Mesenchymal stem cell (in vitro differentiated cells and primary cell): Measurements from ENCODE around the gene HERPUD1.
A peak's percentile ranks its signal among the peaks of the same experiment; 100 is the strongest.

ENCODE experiments used
- DNase-seq: peaks from one replicate; pipeline ENCODE4 v3.0.0-alpha.2; 2013
- H2AFZ ChIP-seq: one replicate; pipeline ENCODE4 v1.6.1; 2013; ENCODE audit warnings: low read depth, mild to moderate bottlenecking, control low read depth, inconsistent platforms, low read length, moderate library complexity
- H2AK5ac ChIP-seq: 2 replicates; pipeline ENCODE4 v1.6.1; 2013; ENCODE audit warnings: low read length, moderate library complexity, mild to moderate bottlenecking, inconsistent platforms; ENCODE audit not compliant: severe bottlenecking
- H2BK120ac ChIP-seq: one replicate; pipeline ENCODE4 v1.6.1; 2013; ENCODE audit warnings: low read depth, mild to moderate bottlenecking, inconsistent platforms, low read length, moderate library complexity
- H2BK12ac ChIP-seq, 2 experiments: one replicate each; pipeline ENCODE4 v1.6.1; 2013; ENCODE audit warnings: inconsistent platforms in 2 of 2, low read length in 2 of 2, mild to moderate bottlenecking in 2 of 2, moderate library complexity in 2 of 2, control low read depth in 1 of 2
- H2BK15ac ChIP-seq: one replicate; pipeline ENCODE4 v1.6.1; 2013; ENCODE audit warnings: mild to moderate bottlenecking, low read depth, inconsistent platforms; ENCODE audit not compliant: poor library complexity, severe bottlenecking
- H2BK5ac ChIP-seq: 2 replicates; pipeline ENCODE4 v1.6.1; 2013; ENCODE audit warnings: low read depth, mild to moderate bottlenecking, low read length, control low read depth, inconsistent platforms; ENCODE audit not compliant: poor library complexity, severe bottlenecking
- H3K14ac ChIP-seq, 2 experiments: one replicate each; pipeline ENCODE4 v1.6.1; 2013; ENCODE audit warnings: inconsistent platforms in 2 of 2, low read length in 2 of 2, control low read depth in 1 of 2, mild to moderate bottlenecking in 1 of 2, moderate library complexity in 1 of 2
- H3K18ac ChIP-seq, 2 experiments: one replicate each; pipeline ENCODE4 v1.6.1; 2013; ENCODE audit warnings: inconsistent platforms in 2 of 2, low read length in 2 of 2, control low read depth in 1 of 2, low read depth in 1 of 2, mild to moderate bottlenecking in 1 of 2
- H3K23ac ChIP-seq, 2 experiments: one replicate each; pipeline ENCODE4 v1.6.1; 2013; ENCODE audit warnings: inconsistent platforms in 2 of 2, low read length in 2 of 2, mild to moderate bottlenecking in 2 of 2, moderate library complexity in 2 of 2, control low read depth in 1 of 2
- H3K27ac ChIP-seq: 2 replicates; pipeline ENCODE4 v1.5.1; 2013; ENCODE audit warnings: mild to moderate bottlenecking, moderate library complexity, low read length, control low read depth, inconsistent platforms; ENCODE audit not compliant: poor library complexity, severe bottlenecking
- H3K27me3 ChIP-seq, 2 experiments: 2 replicates each; pipeline versions ENCODE4 v1.6.1 to v1.7.0; 2013; ENCODE audit warnings: low read length in 2 of 2, mild to moderate bottlenecking in 2 of 2, moderate library complexity in 2 of 2, control low read depth in 1 of 2, inconsistent platforms in 1 of 2; ENCODE audit not compliant: control insufficient read depth in 1 of 2, insufficient read depth in 1 of 2
- H3K36me3 ChIP-seq, 2 experiments: 2 replicates each; pipeline versions ENCODE4 v1.6.1 to v1.7.0; 2013; ENCODE audit warnings: low read length in 2 of 2, control low read depth in 1 of 2, inconsistent platforms in 1 of 2, low read depth in 1 of 2, mild to moderate bottlenecking in 1 of 2; ENCODE audit not compliant: insufficient read depth in 2 of 2, control insufficient read depth in 1 of 2
- H3K4ac ChIP-seq, 2 experiments: one replicate each; pipeline ENCODE4 v1.6.1; 2013; ENCODE audit warnings: inconsistent platforms in 2 of 2, low read length in 2 of 2, mild to moderate bottlenecking in 2 of 2, moderate library complexity in 2 of 2, control low read depth in 1 of 2, low read depth in 1 of 2
- H3K4me1 ChIP-seq: 2 replicates; pipeline ENCODE4 v1.6.1; 2013; ENCODE audit warnings: low read depth, low read length, control low read depth; ENCODE audit not compliant: control insufficient read depth, insufficient read depth
- H3K4me2 ChIP-seq: 2 replicates; pipeline ENCODE4 v1.6.1; 2013; ENCODE audit warnings: low read length, mild to moderate bottlenecking, inconsistent platforms; ENCODE audit not compliant: poor library complexity, severe bottlenecking
- H3K4me3 ChIP-seq, 2 experiments: 2 replicates each; pipeline versions ENCODE4 v1.5.1 to v1.7.0; 2013; ENCODE audit warnings: low read length in 2 of 2, mild to moderate bottlenecking in 2 of 2, control low read depth in 1 of 2, low read depth in 1 of 2; ENCODE audit not compliant: insufficient read depth in 1 of 2
- H3K79me1 ChIP-seq: replicated peaks from 2 replicates; pipeline ENCODE4 v1.6.1; 2013; ENCODE audit warnings: mild to moderate bottlenecking, control low read depth, low read length, inconsistent platforms; ENCODE audit not compliant: poor library complexity, severe bottlenecking
- H3K9ac ChIP-seq: 2 replicates; pipeline ENCODE4 v1.7.0; 2013; ENCODE audit warnings: mild to moderate bottlenecking, low read length, moderate library complexity
- H3K9me3 ChIP-seq: 2 replicates; pipeline ENCODE4 v1.7.0; 2013; ENCODE audit warnings: mild to moderate bottlenecking, low read length; ENCODE audit not compliant: control insufficient read depth
- H4K8ac ChIP-seq: one replicate; pipeline ENCODE4 v1.6.1; 2013; ENCODE audit warnings: inconsistent platforms, mild to moderate bottlenecking, low read length, moderate library complexity
- H4K91ac ChIP-seq: one replicate; pipeline ENCODE4 v1.6.1; 2013; ENCODE audit warnings: mild to moderate bottlenecking, low read length, inconsistent platforms
- WGBS: methylation state at CpG from one replicate; pipeline ENCODE4 v1.1.7; 2013; ENCODE audit warnings: mixed read lengths; 5-methylcytosine and 5-hydroxymethylcytosine counted together

The HERPUD1 gene

DNA sequence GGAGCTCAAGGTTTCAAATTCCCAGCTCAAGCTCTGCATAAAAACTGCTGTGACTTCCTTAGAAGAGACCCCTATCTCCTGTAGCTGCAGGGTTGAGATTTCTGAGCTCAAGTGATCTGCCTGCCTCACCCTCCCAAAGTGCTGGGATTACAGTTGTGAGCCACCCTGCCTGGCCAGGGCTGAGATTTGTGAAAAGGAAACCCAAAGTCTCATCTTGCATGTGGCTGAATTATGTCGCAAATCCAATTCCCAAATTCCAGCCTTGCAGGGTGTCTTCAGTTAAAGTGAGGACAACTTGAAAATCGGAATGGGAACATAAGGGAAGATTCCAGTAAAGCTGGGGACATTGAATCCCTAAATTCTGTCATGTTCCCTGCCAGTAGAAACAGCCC is 15.7 kb downstream of the HERPUD1 start:
- H3K4me2 ChIP-seq = no peak overlapping the region
- no peak overlapping the region for H2BK15ac ChIP-seq
- no peak overlapping the region for H4K91ac ChIP-seq
- H3K4me1 ChIP-seq = peaks cover 13% of the 10 kb centered on the region
- no peak overlapping the region for H3K14ac ChIP-seq
- H2BK12ac ChIP-seq = no peak overlapping the region
- no peaks in the 10 kb centered on the region for H3K79me1 ChIP-seq
- 96% methylated on average over 2 of the region's 2 CpGs for WGBS
- peaks cover 16 to 42% of the 10 kb centered on the region in 2 experiments for H3K36me3 ChIP-seq
- no peak for DNase-seq
- no peaks in the 10 kb centered on the region for H3K27me3 ChIP-seq
- no peak overlapping the region for H2AK5ac ChIP-seq
- no peak overlapping the region for H3K27ac ChIP-seq
- no peak overlapping the region for H3K4me3 ChIP-seq
- H4K8ac ChIP-seq = no peak overlapping the region
- no peak overlapping the region for H3K18ac ChIP-seq
- H3K23ac ChIP-seq = no peak overlapping the region
- H3K9ac ChIP-seq = no peak overlapping the region
- H2BK5ac ChIP-seq = no peak overlapping the region
- H2BK120ac ChIP-seq = no peak overlapping the region
- H2AFZ ChIP-seq = no peak overlapping the region
- H3K9me3 ChIP-seq = no peaks in the 10 kb centered on the region
- H3K4ac ChIP-seq = no peak overlapping the region

DNA sequence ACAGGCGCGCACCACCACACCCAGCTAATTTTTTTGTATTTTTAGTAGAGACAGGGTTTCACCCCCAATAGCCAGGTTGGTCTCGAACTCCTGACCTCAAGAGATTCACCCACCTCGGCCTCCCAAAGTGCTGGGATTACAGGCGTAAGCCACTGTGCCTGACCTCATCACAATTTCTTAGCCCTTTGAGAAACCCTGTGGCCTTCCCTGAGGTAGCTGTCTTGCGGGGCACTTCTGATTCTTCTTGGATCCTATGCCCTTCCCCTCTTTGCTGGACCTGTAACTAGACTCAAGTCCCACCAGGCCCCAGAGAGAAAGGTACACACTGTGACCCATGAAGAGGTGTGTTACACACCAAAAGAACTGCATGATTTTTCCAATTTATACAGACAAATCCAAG is 16.3 kb downstream of the HERPUD1 start:
- H4K91ac ChIP-seq = no peak overlapping the region
- H2AK5ac ChIP-seq = no peak overlapping the region
- H2BK120ac ChIP-seq = no peak overlapping the region
- no peak overlapping the region for H3K23ac ChIP-seq
- H3K36me3 ChIP-seq = peaks cover 10 to 36% of the 10 kb centered on the region in 2 experiments
- no peak overlapping the region for H2BK5ac ChIP-seq
- no peaks in the 10 kb centered on the region for H3K27me3 ChIP-seq
- no peak overlapping the region for H3K9ac ChIP-seq
- H3K14ac ChIP-seq = no peak overlapping the region
- no peak for DNase-seq
- H3K27ac ChIP-seq = no peak overlapping the region
- no peak overlapping the region for H2AFZ ChIP-seq
- no peak overlapping the region for H3K18ac ChIP-seq
- H4K8ac ChIP-seq = no peak overlapping the region
- WGBS = 97% methylated on average over 6 of the region's 6 CpGs
- H3K4me1 ChIP-seq = peaks cover 13% of the 10 kb centered on the region
- H3K9me3 ChIP-seq = no peaks in the 10 kb centered on the region
- H3K79me1 ChIP-seq = no peaks in the 10 kb centered on the region
- no peak overlapping the region for H3K4ac ChIP-seq
- H3K4me3 ChIP-seq = no peak overlapping the region
- H2BK12ac ChIP-seq = no peak overlapping the region
- H3K4me2 ChIP-seq = no peak overlapping the region
- H2BK15ac ChIP-seq = no peak overlapping the region

GRCh38 chr16:56950051-56950450 is 18.1 kb downstream of the HERPUD1 start:
- peaks cover 10% of the 10 kb centered on the region for H3K4me1 ChIP-seq
- no peak overlapping the region for H4K8ac ChIP-seq
- H2AFZ ChIP-seq = no peak overlapping the region
- no peak overlapping the region for H3K4me2 ChIP-seq
- WGBS = 95% methylated on average over 3 of the region's 4 CpGs
- H3K79me1 ChIP-seq = no peaks in the 10 kb centered on the region
- H2AK5ac ChIP-seq = no peak overlapping the region
- H3K36me3 ChIP-seq = peaks cover 7 to 18% of the 10 kb centered on the region in 2 experiments
- peak overlapping the region in 1 of 2 experiments; percentile 53 for H3K4ac ChIP-seq
- no peak overlapping the region for H2BK120ac ChIP-seq
- H2BK5ac ChIP-seq = no peak overlapping the region
- no peak overlapping the region for H3K23ac ChIP-seq
- no peak overlapping the region for H3K27ac ChIP-seq
- H3K18ac ChIP-seq = no peak overlapping the region
- H3K4me3 ChIP-seq = no peak overlapping the region
- no peak overlapping the region for H3K9ac ChIP-seq
- H3K27me3 ChIP-seq = no peaks in the 10 kb centered on the region
- no peak overlapping the region for H2BK12ac ChIP-seq
- H4K91ac ChIP-seq = no peak overlapping the region
- no peak overlapping the region for H2BK15ac ChIP-seq
- DNase-seq = no peak
- H3K9me3 ChIP-seq = no peaks in the 10 kb centered on the region
- H3K14ac ChIP-seq = no peak overlapping the region

- H4K91ac ChIP-seq = no peak overlapping the region
- H2AK5ac ChIP-seq = no peak overlapping the region
- H3K9ac ChIP-seq = no peak overlapping the region
- no peak overlapping the region for H3K4me3 ChIP-seq
- peaks cover 7 to 14% of the 10 kb centered on the region in 2 experiments for H3K36me3 ChIP-seq
- no peaks in the 10 kb centered on the region for H3K79me1 ChIP-seq
- H3K23ac ChIP-seq = no peak overlapping the region
- H3K27me3 ChIP-seq = no peaks in the 10 kb centered on the region
- no peak overlapping the region for H2BK5ac ChIP-seq
- DNase-seq = no peak
- no peak overlapping the region for H3K18ac ChIP-seq
- no peak overlapping the region for H3K27ac ChIP-seq
- 83% methylated on average over 7 of the region's 7 CpGs for WGBS
- no peak overlapping the region for H3K4me2 ChIP-seq
- no peak overlapping the region for H3K4ac ChIP-seq
- H3K9me3 ChIP-seq = no peaks in the 10 kb centered on the region
- H3K4me1 ChIP-seq = peaks cover 6% of the 10 kb centered on the region
- H4K8ac ChIP-seq = no peak overlapping the region
- H2BK12ac ChIP-seq = no peak overlapping the region
- H3K14ac ChIP-seq = no peak overlapping the region
- no peak overlapping the region for H2BK15ac ChIP-seq
- H2AFZ ChIP-seq = no peak overlapping the region
- H2BK120ac ChIP-seq = no peak overlapping the region
Observed at GRCh38 chr16:56950455-56950854, 18.5 kb downstream of the HERPUD1 start.
